Thymus (tissue), 11 donors: ENCODE data around the gene MYH7B. TPM values are rescaled to one million over a fixed set of nuclear protein-coding genes. Genes with fewer than 3 reads are reported as not detected.

ENCODE experiments used
- DNase-seq, 9 donors: peaks; one replicate each; pipeline ENCODE4 v3.0.0-alpha.2; 2013; ENCODE audit warnings: low spot score in 9 of 9, low read depth in 6 of 9, missing footprints in 1 of 9
- H3K27ac ChIP-seq, 2 donors: one replicate each; pipeline ENCODE4 v1.5.1; 2013; ENCODE audit warnings: control low read depth in 1 of 2, low read depth in 1 of 2, low read length in 1 of 2, mild to moderate bottlenecking in 1 of 2, moderate library complexity in 1 of 2
- H3K27me3 ChIP-seq, 2 donors: one replicate each; pipeline ENCODE4 v1.5.1; 2013; ENCODE audit warnings: low read length in 1 of 2; ENCODE audit not compliant: control insufficient read depth in 2 of 2, insufficient read depth in 1 of 2
- H3K36me3 ChIP-seq, 2 donors: one replicate each; pipeline ENCODE4 v1.5.1; 2013; ENCODE audit warnings: low read length in 1 of 2, mild to moderate bottlenecking in 1 of 2, moderate library complexity in 1 of 2; ENCODE audit not compliant: control insufficient read depth in 2 of 2, insufficient read depth in 2 of 2
- H3K4me1 ChIP-seq, 2 donors: one replicate each; pipeline ENCODE4 v1.5.1; 2013; ENCODE audit warnings: low read length in 2 of 2; ENCODE audit not compliant: control insufficient read depth in 2 of 2, insufficient read depth in 2 of 2
- H3K4me3 ChIP-seq, 2 donors: one replicate each; pipeline ENCODE4 v1.5.1; 2013; ENCODE audit warnings: low read length in 2 of 2, control low read depth in 1 of 2, mild to moderate bottlenecking in 1 of 2
- H3K9me3 ChIP-seq, 2 donors: one replicate each; pipeline ENCODE4 v1.5.1; 2013; ENCODE audit warnings: low read length in 1 of 2, mild to moderate bottlenecking in 1 of 2; ENCODE audit not compliant: control insufficient read depth in 2 of 2, insufficient read depth in 1 of 2
- WGBS: extraction: QIAGEN DNeasy Blood & Tissue Kit; methylation state at CpG from one replicate; pipeline ENCODE4 v1.1.7; 2013; 5-methylcytosine and 5-hydroxymethylcytosine counted together
- polyA plus RNA-seq: library from polyadenylated mRNA; stranded (reverse); fragments of 200-250 nt; gene quantifications from one replicate; pipeline ENCODE4 v1.2.3, GENCODE V29; 2013
- total RNA-seq: library from RNA; stranded (reverse); fragments of 120-200 nt; gene quantifications from one replicate; pipeline ENCODE4 v1.2.4, GENCODE V29; 2013
- donor health status: healthy.

The MYH7B gene
- total and polyA plus RNA-seq, 2 donors: 0.09 to 1.8 TPM

DNA sequence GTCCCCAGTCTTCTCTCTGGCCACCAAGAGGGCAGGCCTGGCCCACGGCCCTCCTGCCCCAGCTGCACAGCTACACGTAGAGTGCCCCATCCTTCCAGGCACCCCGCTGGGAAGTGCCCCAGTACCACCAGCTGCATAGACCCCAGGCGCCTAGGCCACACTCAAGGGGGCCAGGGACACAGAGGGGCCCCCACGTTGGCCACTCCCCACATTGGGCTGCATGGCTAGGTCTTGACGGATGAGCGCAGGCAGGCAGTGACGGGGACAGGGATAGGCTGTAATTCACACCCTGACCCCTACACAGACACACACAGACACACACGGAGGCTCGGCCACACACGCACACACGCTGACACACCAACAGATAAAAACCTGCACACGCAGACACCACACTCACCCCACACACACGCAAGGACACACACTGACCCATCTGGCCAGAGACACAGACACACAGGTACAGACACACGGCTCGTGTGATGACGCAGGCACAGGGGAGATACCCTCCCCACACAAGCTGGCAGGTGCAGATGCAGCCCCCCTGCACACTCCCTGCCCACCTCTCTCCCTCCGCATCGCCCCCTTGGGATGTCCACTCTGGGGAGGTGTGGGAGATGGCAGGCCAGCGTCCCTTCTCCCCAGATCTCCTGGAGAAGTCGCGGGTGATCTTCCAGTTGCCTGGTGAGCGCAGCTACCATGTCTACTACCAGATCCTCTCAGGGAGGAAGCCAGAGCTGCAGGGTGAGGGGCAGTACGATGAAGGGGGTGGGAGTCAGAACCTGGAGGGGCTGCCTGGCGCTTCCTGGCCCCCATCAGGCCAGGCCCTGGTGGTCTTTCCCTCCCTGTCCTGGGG is 30.0 kb downstream of the MYH7B start:
- Histone ChIP-seq H3K27me3 (peaks cover 0 to 47% of the 10 kb centered on the region in 2 donors), H3K9me3 (no peaks in the 10 kb centered on the region), H3K27ac (no peak overlapping the region), H3K4me3 (no peak overlapping the region), H3K4me1 (peaks cover 0 to 2% of the 10 kb centered on the region in 2 donors), H3K36me3 (peaks cover 0 to 4% of the 10 kb centered on the region in 2 donors)
- WGBS: 84% methylated on average over 25 of the region's 25 CpGs
- DNase-seq: no peak

GRCh38 chr20:34986311-34987287 is 30.9 kb downstream of the MYH7B start:
- no peak for DNase-seq
- Histone ChIP-seq H3K9me3 (no peaks in the 10 kb centered on the region), H3K4me1 (peaks cover 0 to 2% of the 10 kb centered on the region in 2 donors), H3K27me3 (peaks cover 0 to 47% of the 10 kb centered on the region in 2 donors), H3K27ac (no peak overlapping the region), H3K36me3 (peaks cover 0 to 5% of the 10 kb centered on the region in 2 donors), H3K4me3 (no peak overlapping the region)
- WGBS: 86% methylated on average over 24 of the region's 24 CpGs

DNA sequence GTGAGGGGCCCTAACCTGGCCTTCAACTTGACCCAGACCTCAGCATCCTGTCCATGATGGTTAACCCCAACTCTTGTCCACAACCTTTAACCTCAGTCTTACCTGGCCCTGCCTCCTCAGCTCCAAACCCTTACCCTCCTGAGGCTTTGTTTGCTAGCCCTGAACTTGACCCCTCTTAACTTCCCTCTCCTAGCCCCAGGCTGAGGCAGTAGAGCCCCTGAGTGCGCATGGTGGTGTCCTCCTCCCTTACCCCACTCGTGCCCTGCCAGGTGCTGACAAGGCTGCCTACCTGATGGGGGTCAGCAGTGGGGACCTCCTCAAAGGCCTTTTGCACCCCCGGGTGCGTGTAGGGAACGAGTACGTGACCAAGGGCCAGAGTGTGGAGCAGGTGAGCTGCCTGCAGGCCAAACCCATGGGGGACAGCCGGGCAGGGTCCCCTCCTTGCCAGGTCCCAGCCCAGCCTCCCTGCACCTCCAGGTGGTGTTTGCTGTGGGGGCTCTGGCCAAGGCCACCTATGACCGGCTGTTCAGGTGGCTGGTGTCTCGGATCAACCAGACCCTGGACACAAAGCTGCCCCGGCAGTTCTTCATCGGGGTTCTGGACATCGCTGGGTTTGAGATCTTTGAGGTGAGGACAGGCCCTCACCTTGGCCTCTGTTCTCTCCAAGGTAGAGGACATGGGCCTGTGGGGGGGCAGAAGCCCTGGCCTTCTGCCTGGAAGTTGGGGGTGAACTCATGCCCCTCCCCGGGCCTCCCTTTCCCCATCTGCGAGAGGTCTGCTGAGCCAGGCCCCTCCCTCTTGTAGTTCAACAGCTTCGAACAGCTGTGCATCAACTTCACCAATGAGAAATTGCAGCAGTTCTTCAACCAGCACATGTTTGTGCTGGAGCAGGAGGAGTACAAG is 31.9 kb downstream of the MYH7B start:
- DNase-seq: no peak
- peaks cover 0 to 7% of the 10 kb centered on the region in 2 donors for H3K36me3 ChIP-seq
- 86% methylated on average over 15 of the region's 15 CpGs for WGBS
- no peaks in the 10 kb centered on the region for H3K9me3 ChIP-seq
- peaks cover 0 to 43% of the 10 kb centered on the region in 2 donors for H3K27me3 ChIP-seq
- H3K4me3 ChIP-seq: no peak overlapping the region
- H3K27ac ChIP-seq: no peak overlapping the region
- H3K4me1 ChIP-seq: peaks cover 0 to 2% of the 10 kb centered on the region in 2 donors

- Histone ChIP-seq H3K4me3 (no peak overlapping the region), H3K9me3 (no peaks in the 10 kb centered on the region), H3K36me3 (peaks cover 2 to 11% of the 10 kb centered on the region in 2 donors), H3K4me1 (peaks cover 0 to 2% of the 10 kb centered on the region in 2 donors), H3K27ac (no peak overlapping the region), H3K27me3 (peaks cover 0 to 37% of the 10 kb centered on the region in 2 donors)
- no peak for DNase-seq
- WGBS: 95% methylated on average over 12 of the region's 12 CpGs
These were observed 32.5 kb downstream of the MYH7B start for GRCh38 chr20:34988191-34988540.

DNA sequence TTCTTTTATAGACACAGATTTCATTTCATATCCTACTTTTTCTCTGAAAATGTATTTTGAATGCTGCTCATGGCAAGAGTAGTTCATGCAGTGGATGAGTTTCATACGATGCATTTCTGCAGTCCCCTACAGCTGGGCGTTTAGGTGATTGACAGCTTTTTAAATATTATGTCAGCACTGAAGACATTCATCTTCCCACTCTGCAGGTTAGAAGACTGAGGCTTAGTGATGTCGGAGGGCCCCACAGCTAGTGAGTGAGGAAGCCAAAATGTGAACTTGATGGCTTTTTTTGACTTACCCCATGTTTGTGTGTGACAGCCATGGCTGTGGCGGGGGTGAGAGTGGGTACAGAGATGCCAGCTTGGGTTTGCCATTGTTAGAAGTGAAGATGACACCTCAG is 33.5 kb downstream of the MYH7B start:
- DNase-seq: no peak
- Histone ChIP-seq H3K4me3 (no peak overlapping the region), H3K27ac (no peak overlapping the region), H3K9me3 (peaks cover 0 to 8% of the 10 kb centered on the region in 2 donors), H3K4me1 (peaks cover 0 to 2% of the 10 kb centered on the region in 2 donors), H3K27me3 (peaks cover 0 to 28% of the 10 kb centered on the region in 2 donors), H3K36me3 (peaks cover 9 to 21% of the 10 kb centered on the region in 2 donors)
- WGBS: 94% methylated on average over 4 of the region's 4 CpGs

- Histone ChIP-seq H3K4me3 (no peak overlapping the region), H3K36me3 (peaks cover 11 to 26% of the 10 kb centered on the region in 2 donors), H3K27ac (no peak overlapping the region), H3K27me3 (peaks cover 0 to 23% of the 10 kb centered on the region in 2 donors), H3K4me1 (peaks cover 0 to 2% of the 10 kb centered on the region in 2 donors), H3K9me3 (peaks cover 0 to 8% of the 10 kb centered on the region in 2 donors)
- DNase-seq: no peak
- WGBS: 96% methylated on average over 14 of the region's 14 CpGs
These were observed 34.0 kb downstream of the MYH7B start for GRCh38 chr20:34989670-34990069.

- WGBS: 90% methylated on average over 11 of the region's 11 CpGs
- no peak overlapping the region for H3K27ac ChIP-seq
- H3K36me3 ChIP-seq: peaks cover 17 to 32% of the 10 kb centered on the region in 2 donors
- peaks cover 0 to 9% of the 10 kb centered on the region in 2 donors for H3K9me3 ChIP-seq
- H3K4me1 ChIP-seq: peaks cover 0 to 2% of the 10 kb centered on the region in 2 donors
- no peak overlapping the region for H3K4me3 ChIP-seq
- peaks cover 0 to 17% of the 10 kb centered on the region in 2 donors for H3K27me3 ChIP-seq
- no peak for DNase-seq
These were observed 34.6 kb downstream of the MYH7B start for GRCh38 chr20:34990231-34990630.

GRCh38 chr20:34990661-34991214 is 35.1 kb downstream of the MYH7B start:
- Histone ChIP-seq H3K4me1 (peaks cover 0 to 2% of the 10 kb centered on the region in 2 donors), H3K9me3 (peaks cover 0 to 14% of the 10 kb centered on the region in 2 donors), H3K36me3 (peaks cover 22 to 37% of the 10 kb centered on the region in 2 donors), H3K27me3 (peaks cover 0 to 12% of the 10 kb centered on the region in 2 donors), H3K4me3 (no peak overlapping the region), H3K27ac (no peak overlapping the region)
- 96% methylated on average over 18 of the region's 18 CpGs for WGBS
- no peak for DNase-seq
